IMR-90 (cell line): Measurements from ENCODE around the gene NPAS2. TPM values are rescaled to one million over a fixed set of nuclear protein-coding genes. Genes with fewer than 3 reads are reported as not detected.

Experiments
- ATAC-seq: fragments of 200-7000 bp; cut with Tn5 transposase; 2 replicates; pipeline ENCODE4 v1.9.1; 2020; ENCODE audit warnings: low read depth, mild to moderate bottlenecking, moderate library complexity
- BruUV-seq: library from RNA; stranded (reverse); fragments of 400-500 nt; replicated peaks from 2 replicates; lab custom pipeline; 2021; lab: Mats Ljungman, UMichigan
- CTCF ChIA-PET: fragments of 300-600 bp; formaldehyde crosslinking; extraction: SDS; loops from one replicate; lab custom pipeline; 2021; ENCODE audit warnings: antibody characterized with exemption; lab: Yijun Ruan, JAX
- POLR2A ChIA-PET: fragments of 300-600 bp; sonication (Branson Sonifier 250); formaldehyde crosslinking; loops from one replicate; lab custom pipeline; 2022; ENCODE audit warnings: antibody characterized with exemption; ENCODE audit not compliant: unreplicated experiment; lab: Charles Lee
- DNase-seq: peaks from one replicate; pipeline ENCODE4 v3.0.0; 2013
- H2AFZ ChIP-seq: replicated peaks from 2 replicates; pipeline ENCODE3; 2013; ENCODE audit warnings: low read length, mild to moderate bottlenecking; ENCODE audit not compliant: poor library complexity
- H2AK5ac ChIP-seq: 2 replicates; pipeline ENCODE4 v1.6.1; 2013; ENCODE audit warnings: low read depth, low read length, inconsistent platforms
- H2AK9ac ChIP-seq: replicated peaks from 2 replicates; pipeline ENCODE3; 2013; ENCODE audit warnings: mild to moderate bottlenecking, low read depth, low read length, moderate library complexity; ENCODE audit not compliant: poor library complexity
- H2BK120ac ChIP-seq: 2 replicates; pipeline ENCODE4 v1.6.1; 2013; ENCODE audit warnings: low read depth, low read length, inconsistent platforms
- H2BK15ac ChIP-seq: 3 replicates; pipeline ENCODE4 v1.6.1; 2013; ENCODE audit warnings: low read depth, low read length, inconsistent platforms
- H2BK20ac ChIP-seq: 2 replicates; pipeline ENCODE4 v1.6.1; 2013; ENCODE audit warnings: low read depth, mild to moderate bottlenecking, inconsistent platforms, low read length, moderate library complexity
- H2BK5ac ChIP-seq: 2 replicates; pipeline ENCODE4 v1.6.1; 2013; ENCODE audit warnings: mild to moderate bottlenecking, low read depth, low read length, inconsistent platforms; ENCODE audit not compliant: poor library complexity, severe bottlenecking
- H3K14ac ChIP-seq: replicated peaks from 2 replicates; pipeline ENCODE4 v1.6.1; 2013; ENCODE audit warnings: low read depth, low read length, inconsistent platforms
- H3K18ac ChIP-seq: 2 replicates; pipeline ENCODE4 v1.6.1; 2013; ENCODE audit warnings: low read depth, low read length, control low read depth
- H3K23ac ChIP-seq: 2 replicates; pipeline ENCODE4 v1.6.1; 2013; ENCODE audit warnings: low read depth, low read length, inconsistent platforms
- H3K27ac ChIP-seq: 2 replicates; pipeline ENCODE4 v1.5.1; 2013; ENCODE audit warnings: mild to moderate bottlenecking, control low read depth, low read length; ENCODE audit not compliant: insufficient read depth
- H3K27me3 ChIP-seq: 2 replicates; pipeline ENCODE4 v1.6.1; 2013; ENCODE audit warnings: low read length; ENCODE audit not compliant: control insufficient read depth, insufficient read depth
- H3K36me3 ChIP-seq: 2 replicates; pipeline ENCODE4 v1.6.1; 2013; ENCODE audit warnings: low read length, mixed read lengths; ENCODE audit not compliant: control insufficient read depth, insufficient read depth
- H3K4ac ChIP-seq: 2 replicates; pipeline ENCODE4 v1.6.1; 2013; ENCODE audit warnings: low read depth, low read length, inconsistent platforms
- H3K4me1 ChIP-seq: 2 replicates; pipeline ENCODE4 v1.6.1; 2013; ENCODE audit warnings: low read length, mixed read lengths; ENCODE audit not compliant: control insufficient read depth, insufficient read depth
- H3K4me2 ChIP-seq: 2 replicates; pipeline ENCODE4 v1.6.1; 2013; ENCODE audit warnings: low read depth, mild to moderate bottlenecking, control low read depth, low read length, moderate library complexity
- H3K4me3 ChIP-seq: 2 replicates; pipeline ENCODE4 v1.5.1; 2013; ENCODE audit warnings: low read depth, mild to moderate bottlenecking, control low read depth, low read length, moderate library complexity; ENCODE audit not compliant: insufficient read depth
- H3K56ac ChIP-seq: 2 replicates; pipeline ENCODE4 v1.6.1; 2013; ENCODE audit warnings: low read length, inconsistent platforms; ENCODE audit not compliant: insufficient read depth; ENCODE audit errors: extremely low read depth
- H3K79me1 ChIP-seq, 2 experiments: 2 replicates each; pipeline ENCODE4 v1.6.1; 2013; ENCODE audit warnings: low read length in 2 of 2, inconsistent platforms in 1 of 2, low read depth in 1 of 2
- H3K9ac ChIP-seq: 2 replicates; pipeline ENCODE4 v1.6.1; 2013; ENCODE audit warnings: low read depth, low read length, control low read depth
- H3K9me1 ChIP-seq: 2 replicates; pipeline ENCODE4 v1.6.1; 2013; ENCODE audit warnings: low read length, inconsistent platforms; ENCODE audit not compliant: insufficient read depth
- H3K9me3 ChIP-seq: 2 replicates; pipeline ENCODE4 v1.6.1; 2013; ENCODE audit warnings: low read length; ENCODE audit not compliant: control insufficient read depth, insufficient read depth
- H4K20me1 ChIP-seq: 2 replicates; pipeline ENCODE4 v1.6.1; 2013; ENCODE audit warnings: low read length, inconsistent platforms; ENCODE audit not compliant: insufficient read depth
- H4K5ac ChIP-seq: 2 replicates; pipeline ENCODE4 v1.6.1; 2013; ENCODE audit warnings: mild to moderate bottlenecking, low read depth, low read length, control low read depth
- H4K8ac ChIP-seq, 2 experiments: 2 replicates each; pipeline ENCODE4 v1.6.1; 2013; ENCODE audit warnings: low read depth in 2 of 2, low read length in 2 of 2, control low read depth in 1 of 2, inconsistent platforms in 1 of 2
- H4K91ac ChIP-seq: 2 replicates; pipeline ENCODE4 v1.6.1; 2013; ENCODE audit warnings: low read depth, low read length, inconsistent platforms; ENCODE audit not compliant: insufficient read depth
- CEBPB ChIP-seq: IDR thresholded peaks from 2 replicates; pipeline ENCODE4 v1.6.1; 2012; ENCODE audit warnings: low read depth, low read length, improper control_type of control experiment
- CHD1 ChIP-seq: IDR thresholded peaks from 2 replicates; pipeline ENCODE4 v1.6.1; 2012; ENCODE audit warnings: low read depth, low read length, improper control_type of control experiment
- CTCF ChIP-seq: conservative IDR thresholded peaks from 2 replicates; pipeline ENCODE4 v1.5.1; 2012; ENCODE audit warnings: mild to moderate bottlenecking, low read depth, low read length, improper control_type of control experiment
- MAFK ChIP-seq: IDR thresholded peaks from 2 replicates; pipeline ENCODE4 v1.6.1; 2012; ENCODE audit warnings: low read depth, low read length, improper control_type of control experiment
- MAZ ChIP-seq: IDR thresholded peaks from 2 replicates; pipeline ENCODE4 v1.6.1; 2012; ENCODE audit warnings: low read depth, mild to moderate bottlenecking, low read length, improper control_type of control experiment, moderate library complexity, borderline replicate concordance
- MXI1 ChIP-seq: IDR thresholded peaks from 2 replicates; pipeline ENCODE4 v1.6.1; 2012; ENCODE audit warnings: low read depth, mild to moderate bottlenecking, low read length, moderate library complexity, borderline replicate concordance
- POLR2A ChIP-seq: IDR thresholded peaks from 2 replicates; pipeline ENCODE4 v1.6.1; 2012; ENCODE audit warnings: mild to moderate bottlenecking, low read depth, low read length
- RCOR1 ChIP-seq: IDR thresholded peaks from 2 replicates; pipeline ENCODE4 v1.6.1; 2012; ENCODE audit warnings: mild to moderate bottlenecking, low read length, improper control_type of control experiment; ENCODE audit not compliant: insufficient replicate concordance
- RFX5 ChIP-seq: IDR thresholded peaks from 2 replicates; pipeline ENCODE4 v1.8.0; 2012; ENCODE audit warnings: low read depth, mild to moderate bottlenecking, low read length, moderate library complexity
- SMC3 ChIP-seq: fragments of 150-350 bp; IDR thresholded peaks from 2 replicates; pipeline ENCODE4 v1.6.1; 2016; ENCODE audit warnings: low read depth, mild to moderate bottlenecking, antibody characterized with exemption, low read length, moderate library complexity
- USF2 ChIP-seq: fragments of 150-350 bp; IDR thresholded peaks from 2 replicates; pipeline ENCODE4 v1.6.1; 2017; ENCODE audit warnings: mild to moderate bottlenecking, antibody characterized with exemption, low read length, low read depth
- WGBS, 2 experiments: methylation state at CpG; one replicate each; pipeline versions ENCODE4 v1.1.5 to v1.1.7; 2013; ENCODE audit warnings: missing lambda C conversion rate in 2 of 2; ENCODE audit not compliant: insufficient read length in 1 of 2; ENCODE audit errors: extremely low coverage in 2 of 2; 5-methylcytosine and 5-hydroxymethylcytosine counted together
- dilution Hi-C: fragments of 300-500 bp; cut with HindIII; formaldehyde crosslinking; loops from one replicate; pipeline ENCODE4 v1.14.3; 2018; ENCODE audit warnings: low sequenced_read_pairs; ENCODE audit not compliant: unreplicated experiment
- in situ Hi-C: fragments of 300-500 bp; cut with MboI; formaldehyde crosslinking; loops from 3 replicates; pipeline ENCODE4 v1.14.3; 2019; ENCODE audit warnings: low sequenced_read_pairs, inconsistent platforms, mixed read lengths
- intact Hi-C: fragments of 100-400 bp; cut with micrococcal nuclease; formaldehyde crosslinking; loops from 2 replicates; pipeline ENCODE4 v1.10.0; 2022
- polyA plus RNA-seq, 3 experiments: library from polyadenylated mRNA; depleted of rRNA; stranded (reverse); fragments of >200 nt; gene quantifications; 2 replicates each; pipeline ENCODE4 v1.2.3, GENCODE V29; 2012; ENCODE audit warnings: low replicate concordance in 1 of 3
- total RNA-seq: library from RNA; depleted of rRNA; stranded (reverse); fragments of >200 nt; gene quantifications from 2 replicates; pipeline ENCODE4 v1.2.3, GENCODE V29; 2012

NPAS2 gene
- total and polyA plus RNA-seq, 2 of the 4 experiments (the other 2 are of a cell fraction) = 5.2 to 14.8 TPM

DNA sequence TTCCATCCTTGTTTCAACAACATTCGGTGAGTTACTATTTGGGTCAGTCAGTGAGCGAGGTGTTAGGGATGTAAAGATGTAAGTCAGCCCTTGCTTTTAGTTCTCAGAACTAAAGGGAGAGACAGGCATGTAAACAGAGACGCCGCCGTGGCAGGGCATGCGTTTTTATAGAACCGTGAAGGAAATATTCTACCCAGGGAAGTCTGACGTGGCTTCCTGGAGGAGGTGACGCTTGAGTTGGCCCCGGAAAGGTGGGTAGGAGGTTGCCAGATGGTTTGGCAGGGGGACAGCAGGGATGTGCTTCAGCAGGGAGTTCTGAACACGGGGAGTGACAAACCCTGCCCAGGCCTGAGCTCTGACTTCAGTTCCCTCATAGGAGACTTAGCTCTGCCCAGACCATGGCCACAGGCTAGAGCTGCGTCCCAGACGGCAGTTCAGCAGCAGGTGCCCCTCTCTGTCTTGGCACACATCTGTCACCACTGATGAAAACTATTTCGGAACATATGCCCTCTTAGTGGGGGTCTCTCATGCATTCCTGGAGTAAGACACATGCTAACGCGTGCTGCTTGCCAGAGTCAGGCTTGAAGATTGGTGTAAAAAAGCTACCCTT is 158.7 kb downstream of the NPAS2 start (continued):
- no peak for TF ChIP-seq CTCF

DNA sequence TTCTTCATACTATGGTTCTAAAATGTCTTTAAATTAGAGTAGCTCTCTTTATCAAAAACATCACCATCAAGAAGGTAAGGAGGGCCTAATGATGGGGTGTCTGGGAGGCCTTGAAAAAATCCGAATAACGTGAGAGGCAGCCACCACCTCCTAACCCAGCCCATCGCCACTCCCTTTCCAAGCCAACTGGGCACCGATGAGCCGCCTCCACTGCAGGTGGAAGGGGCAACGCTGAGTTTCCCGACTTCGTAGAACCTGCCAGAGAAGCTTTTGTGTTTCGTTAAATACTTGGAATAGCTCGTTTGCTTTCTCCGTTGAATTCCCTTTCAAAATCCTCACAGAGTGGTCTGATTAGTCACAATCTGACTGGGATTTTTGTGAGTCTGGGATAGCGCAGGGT is 160.1 kb downstream of the NPAS2 start:
- dilution Hi-C loops = no loop called here
- Histone ChIP-seq H3K9me3 (no peaks in the 10 kb centered on the region), H3K27me3 (no peaks in the 10 kb centered on the region), H4K91ac (no peak overlapping the region), H2BK15ac (no peak overlapping the region), H3K4me3 (no peak overlapping the region), H2AFZ (no peak overlapping the region), H3K9ac (no peak overlapping the region), H2AK9ac (no peak overlapping the region), H3K27ac (no peak overlapping the region), H3K36me3 (peaks cover 22% of the 10 kb centered on the region), H2BK120ac (no peak overlapping the region), H2BK20ac (no peak overlapping the region), H3K4me2 (no peak overlapping the region), H3K9me1 (peaks cover 13% of the 10 kb centered on the region; the same call in 1 of the 2 replicates), H4K20me1 (no peaks in the 10 kb centered on the region; the same call in 1 of the 2 replicates), H3K4me1 (peaks cover 4% of the 10 kb centered on the region), H4K8ac (no peak overlapping the region), H2AK5ac (no peak overlapping the region), H2BK5ac (no peak overlapping the region), H3K14ac (no peak overlapping the region), H3K18ac (no peak overlapping the region), H3K56ac (no peak overlapping the region), H3K79me1 (no peaks in the 10 kb centered on the region), H3K4ac (no peak overlapping the region), H3K23ac (no peak overlapping the region), H4K5ac (no peak overlapping the region)
- WGBS, 2 experiments = no CpG with 5 or more reads among the region's 12 CpGs
- BruUV-seq = no TSS peak
- intact Hi-C loops = loop anchor here (10.0 kb wide), 1 partner anchor 555 kb away; no protein-coding TSS in a partner anchor
- no peak for TF ChIP-seq RCOR1
- TF ChIP-seq CHD1 = no peak
- TF ChIP-seq SMC3 = no peak
- TF ChIP-seq POLR2A = no peak
- no peak for TF ChIP-seq CTCF
- TF ChIP-seq MAFK = no peak
- TF ChIP-seq MAZ = no peak
- TF ChIP-seq USF2 = no peak
- TF ChIP-seq CEBPB = no peak
- TF ChIP-seq RFX5 = no peak
- no peak for TF ChIP-seq MXI1
- POLR2A ChIA-PET = no interaction called here
- DNase-seq (no peak), ATAC-seq (no peak)
- in situ Hi-C loops = no loop called here
- CTCF ChIA-PET = interaction anchor here (0.6 kb wide), 1 partner anchor 329 kb away, joined by 4 read pairs; no protein-coding TSS in a partner anchor
